ENCODE measurements around the gene CHPT1. TPM values are rescaled to one million over a fixed set of nuclear protein-coding genes. Genes with fewer than 3 reads are reported as not detected.

Gene CHPT1
- total RNA-seq, 2 experiments from 2014 or later = 29.8 to 31.2 TPM

- ChIA-PET CTCF (no interaction called here), POLR2A (no interaction called here)
These were observed 52.2 kb downstream of the CHPT1 start for GRCh38 chr12:101749657-101750056.

GRCh38 chr12:101750152-101750551, 52.7 kb downstream of the CHPT1 start:
- ChIA-PET CTCF (no interaction called here), POLR2A (no interaction called here)

- CTCF ChIA-PET = interaction anchor here (0.6 to 1.8 kb wide), 6 partner anchors 9 to 737 kb away, joined by 3 to 6 read pairs (median 4); no protein-coding TSS in a partner anchor
- POLR2A ChIA-PET = interaction anchor here (0.6 kb wide), 1 partner anchor 30 kb away, joined by 4 read pairs; no protein-coding TSS in a partner anchor
These were observed 62.1 kb downstream of the CHPT1 start for GRCh38 chr12:101759396-101760047.

- POLR2A ChIA-PET = no interaction called here
These were observed 63.9 kb downstream of the CHPT1 start for GRCh38 chr12:101761350-101761749.

GRCh38 chr12:101761781-101762180, 64.3 kb downstream of the CHPT1 start:
- POLR2A ChIA-PET = no interaction called here
- CTCF ChIA-PET = interaction anchor here (1.4 kb wide), 1 partner anchor 79 kb away, joined by 3 read pairs; no protein-coding TSS in a partner anchor

More at GRCh38 chr12:101761350-101761749, 63.9 kb downstream of the CHPT1 start:
- CTCF ChIA-PET = interaction anchor here (0.7 to 1.4 kb wide), 2 partner anchors 11 to 79 kb away, joined by 3 to 4 read pairs; no protein-coding TSS in a partner anchor

- ChIA-PET POLR2A (no interaction called here), CTCF (interaction anchor here (1.3 to 1.6 kb wide), 2 partner anchors 10 to 76 kb away, joined by 4 to 5 read pairs; no protein-coding TSS in a partner anchor)
These were observed 65.9 kb downstream of the CHPT1 start for GRCh38 chr12:101763246-101763931.

GRCh38 chr12:101764051-101764792, 66.8 kb downstream of the CHPT1 start:
- CTCF ChIA-PET = interaction anchor here (1.3 to 1.6 kb wide), 2 partner anchors 9 to 75 kb away, joined by 4 to 5 read pairs; no protein-coding TSS in a partner anchor
- POLR2A ChIA-PET = no interaction called here

GRCh38 chr12:101767537-101767936, 70.1 kb downstream of the CHPT1 start:
- ChIA-PET POLR2A (no interaction called here), CTCF (interaction anchor here (1.5 kb wide), 1 partner anchor 12 kb away, joined by 4 read pairs; no protein-coding TSS in a partner anchor)

GRCh38 chr12:101768781-101769180, 71.3 kb downstream of the CHPT1 start:
- CTCF ChIA-PET = interaction anchor here (0.6 to 2.2 kb wide), 3 partner anchors 9 to 349 kb away, joined by 4 to 9 read pairs (median 5); no protein-coding TSS in a partner anchor
- POLR2A ChIA-PET = interaction anchor here (0.5 kb wide), 1 partner anchor 360 kb away, joined by 3 read pairs; no protein-coding TSS in a partner anchor

GRCh38 chr12:101769865-101770264, 72.4 kb downstream of the CHPT1 start:
- ChIA-PET CTCF (interaction anchor here (2.2 kb wide), 1 partner anchor 69 kb away, joined by 9 read pairs; no protein-coding TSS in a partner anchor), POLR2A (no interaction called here)

GRCh38 chr12:101772012-101772775, 74.8 kb downstream of the CHPT1 start:
- POLR2A ChIA-PET = no interaction called here
- CTCF ChIA-PET = interaction anchor here (0.8 to 3.3 kb wide), 10 partner anchors 8 to 75 kb away, joined by 3 to 56 read pairs (median 4); partner anchors contain the start of gene GNPTAB

- ChIA-PET POLR2A (no interaction called here), CTCF (interaction anchor here (0.6 to 3.3 kb wide), 15 partner anchors 8 to 288 kb away, joined by 3 to 56 read pairs (median 5); partner anchors contain the start of genes GNPTAB and WASHC3)
These were observed 76.3 kb downstream of the CHPT1 start for GRCh38 chr12:101773650-101774162.

GRCh38 chr12:101775816-101776215, 78.4 kb downstream of the CHPT1 start:
- ChIA-PET CTCF (interaction anchor here (2.5 kb wide), 1 partner anchor 63 kb away, joined by 11 read pairs; no protein-coding TSS in a partner anchor), POLR2A (interaction anchor here (0.7 kb wide), 1 partner anchor 65 kb away, joined by 7 read pairs; no protein-coding TSS in a partner anchor)

GRCh38 chr12:101777485-101777884, 80.0 kb downstream of the CHPT1 start:
- ChIA-PET POLR2A (no interaction called here), CTCF (interaction anchor here (0.6 to 3.7 kb wide), 5 partner anchors 18 to 62 kb away, joined by 3 to 16 read pairs (median 4); partner anchors contain the start of gene GNPTAB)

- ChIA-PET POLR2A (no interaction called here), CTCF (interaction anchor here (0.6 to 3.7 kb wide), 4 partner anchors 50 to 61 kb away, joined by 3 to 16 read pairs (median 8); partner anchors contain the start of gene GNPTAB)
These were observed 80.5 kb downstream of the CHPT1 start for GRCh38 chr12:101777978-101778377.

All from activated CD8-positive, alpha-beta memory T cell treated with anti-CD3 and anti-CD28 coated beads for 36 hours (primary cell).